ENCODE results near the gene KRT4.

DNA sequence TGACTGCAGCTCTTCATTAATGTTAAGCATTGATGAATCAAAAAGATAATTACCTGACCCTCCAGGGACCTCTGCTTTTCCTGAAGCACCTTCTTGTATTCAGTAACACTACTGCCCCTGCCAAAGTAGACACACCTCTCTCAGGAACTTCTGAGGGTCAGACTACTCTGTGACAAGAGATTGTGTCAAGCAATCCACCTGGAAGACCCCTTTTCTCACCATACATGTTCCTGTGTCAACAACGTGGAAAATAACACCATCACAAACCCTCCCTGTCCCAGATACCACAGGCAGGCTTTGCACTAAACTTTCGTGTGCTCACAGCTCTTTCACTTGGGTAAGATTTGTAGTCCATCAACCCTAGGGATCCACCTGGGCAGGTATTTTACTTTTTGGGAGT is 49.9 kb downstream of the KRT4 start:
- TF ChIP-seq CTCF (IDR thresholded peaks at IDR 0.05; ENCODE audit: poor library complexity, severe bottlenecking) (no peak), EZH2 (IDR thresholded peaks at IDR 0.05; ENCODE audit: borderline replicate concordance, insufficient read depth, low read length, poor library complexity, severe bottlenecking) (no peak), RAD21 (conservative IDR thresholded peaks at IDR 0.05) (no peak), EP300 (conservative IDR thresholded peaks at IDR 0.05; ENCODE audit: poor library complexity, severe bottlenecking) (no peak), TAF1 (IDR thresholded peaks at IDR 0.05; ENCODE audit: low read depth) (no peak)

Data from neural cell (in vitro differentiated cells).